Embryonic facial prominence (tissue), 1 donor: ENCODE results near the gene UTS2.

Source experiments
- DNase-seq: peaks from one replicate; pipeline ENCODE4 v3.0.0-alpha.2; 2016; ENCODE audit errors: extremely low spot score

Gene UTS2

GRCh38 chr1:7863756-7864328, 11.0 kb upstream of the UTS2 start:
- DNase-seq, result no peak

DNA sequence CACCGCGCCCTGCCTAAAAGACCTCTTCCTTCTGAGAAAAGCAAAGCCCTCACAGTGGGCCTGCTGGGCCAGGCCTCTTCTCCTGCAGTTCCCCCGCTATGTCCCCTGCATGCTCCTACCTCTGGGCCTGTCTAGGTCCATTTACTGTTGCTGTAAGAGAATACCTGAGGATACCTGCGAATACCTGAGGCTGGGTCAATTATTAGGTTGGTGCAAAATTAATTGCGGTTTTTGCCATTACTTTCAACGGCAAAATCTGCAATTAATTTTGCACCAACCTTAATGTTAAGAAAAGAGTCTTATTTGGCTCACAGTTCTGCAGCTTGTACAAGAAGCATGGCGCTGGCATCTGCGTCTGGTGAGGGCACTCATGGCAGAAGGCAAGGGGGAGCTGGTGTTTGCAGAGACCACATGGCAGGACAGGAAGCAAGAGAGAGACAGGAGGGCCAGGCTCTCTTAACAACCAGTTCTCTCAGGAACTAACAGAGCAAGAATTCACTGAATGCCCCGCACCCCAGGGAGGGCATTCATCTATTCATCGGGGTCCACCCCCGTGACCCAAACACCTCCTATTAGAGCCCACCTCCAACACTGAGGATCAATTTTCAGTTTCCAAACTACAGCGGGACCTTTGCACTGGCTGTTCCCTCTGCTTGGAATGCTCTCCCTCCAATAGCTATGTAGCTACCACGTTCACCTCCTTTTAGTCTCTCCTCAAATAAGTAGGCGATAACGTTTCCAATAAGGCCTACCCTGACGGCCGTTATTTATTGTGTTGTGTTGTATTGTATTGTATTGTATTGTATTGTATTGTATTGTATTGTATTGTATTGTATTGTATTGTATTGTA, 9.6 kb upstream of the UTS2 start:
- no peak for DNase-seq

DNA sequence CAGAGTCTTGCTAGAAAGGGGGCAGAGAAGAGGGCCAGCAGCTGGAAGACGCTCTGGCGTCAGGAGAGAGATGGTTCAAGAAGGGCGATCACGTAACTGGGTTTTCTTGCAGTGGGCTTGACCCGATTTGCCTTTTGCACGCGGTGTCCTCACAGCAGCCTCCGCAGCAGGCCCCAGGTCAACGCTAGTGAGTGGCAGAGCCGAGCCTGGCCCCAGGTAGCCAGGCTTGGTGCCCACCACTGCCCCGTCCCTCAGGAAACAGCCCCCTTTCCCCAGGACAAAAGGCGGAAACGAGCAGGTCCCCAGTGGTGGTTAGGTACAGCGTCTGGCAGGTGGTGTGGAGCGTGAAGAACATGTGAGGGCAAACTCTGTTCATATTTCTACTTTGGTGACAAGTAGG, 8.6 kb upstream of the UTS2 start:
- no peak for DNase-seq

DNA sequence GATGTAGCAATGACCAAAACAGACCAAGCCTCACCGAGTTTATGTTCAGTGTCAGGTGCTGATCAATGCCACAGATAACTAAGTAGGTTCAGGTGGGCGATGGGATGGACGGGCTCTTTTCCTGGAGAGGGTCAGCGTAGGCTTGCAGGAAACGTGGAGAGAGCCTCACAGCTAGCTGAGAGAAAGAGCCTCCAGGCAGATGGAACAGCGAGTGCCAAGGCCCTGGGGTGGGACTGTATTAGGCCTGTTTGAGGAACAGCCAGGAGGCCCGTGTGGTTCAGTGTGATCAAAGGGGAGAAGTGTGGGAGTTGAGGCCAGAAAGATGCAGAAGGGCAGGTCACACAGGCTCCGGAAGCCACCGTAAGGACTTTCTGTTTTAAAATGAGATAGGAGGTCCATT, 7.3 kb upstream of the UTS2 start:
- no peak for DNase-seq

DNA sequence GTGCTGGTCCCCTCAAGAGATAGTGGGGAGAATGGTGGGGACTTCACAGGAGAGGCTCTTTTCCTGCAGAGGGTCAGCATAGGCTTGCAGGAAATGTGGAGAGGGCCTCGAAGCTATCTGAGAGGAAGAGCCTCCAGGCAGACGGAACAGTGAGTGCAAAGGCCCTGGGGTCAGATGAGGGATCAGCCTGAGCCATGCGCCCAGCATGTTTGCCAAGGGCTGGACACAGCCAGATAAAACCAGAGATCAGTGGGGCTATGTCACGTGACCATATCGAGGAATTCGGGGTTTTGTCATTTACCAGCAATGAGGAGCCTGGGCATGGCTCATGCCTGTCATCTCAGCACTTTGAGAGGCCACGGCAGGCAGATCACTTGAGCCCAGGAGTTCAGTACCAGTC, 6.5 kb upstream of the UTS2 start:
- no peak for DNase-seq

GRCh38 chr1:7857985-7858384, 5.1 kb upstream of the UTS2 start:
- DNase-seq, result no peak

DNA sequence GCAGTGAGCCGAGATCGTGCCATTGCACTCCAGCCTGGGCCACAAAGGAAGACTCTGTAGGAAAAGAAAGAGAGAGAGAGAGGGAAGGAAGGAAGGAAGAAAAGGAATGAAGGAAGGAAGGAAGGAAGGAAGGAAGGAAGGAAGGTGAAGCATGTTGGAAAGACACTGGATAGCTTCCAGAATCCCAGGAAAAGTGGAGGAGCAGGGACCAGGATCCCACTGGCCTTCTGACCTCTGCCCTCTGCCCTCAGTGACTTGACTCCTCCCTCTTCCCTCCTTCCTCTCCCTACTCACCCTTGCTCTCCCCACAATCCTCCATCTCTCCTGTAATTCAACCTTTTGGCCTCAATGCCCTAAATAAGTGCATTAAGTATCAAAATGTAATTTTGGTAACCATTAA, 4.1 kb upstream of the UTS2 start:
- DNase-seq, result no peak

- DNase-seq, result no peak
Observed at GRCh38 chr1:7856345-7856744, 3.5 kb upstream of the UTS2 start.

- DNase-seq, result no peak
Observed at GRCh38 chr1:7853684-7854026, 790 bp upstream of the UTS2 start.

DNA sequence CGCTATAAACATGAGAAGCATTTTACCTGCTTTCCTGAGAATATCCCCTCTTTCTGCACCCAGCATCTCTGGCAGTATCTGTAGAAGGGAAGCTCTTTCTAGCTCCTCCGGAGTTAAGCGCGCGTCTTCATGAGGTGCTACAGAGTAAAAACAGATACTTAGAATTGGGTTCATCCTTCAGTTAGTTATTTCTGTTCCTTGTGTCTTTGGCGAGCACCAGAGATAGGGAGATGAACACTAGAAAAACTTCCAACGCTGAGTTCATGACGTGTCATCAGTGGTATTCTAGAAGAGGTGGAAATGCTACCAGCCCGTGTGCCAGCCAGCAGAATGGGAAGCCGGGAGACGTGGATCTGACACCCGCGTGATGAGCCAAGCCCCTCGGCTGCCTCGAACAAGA, 2.1 kb downstream of the UTS2 start:
- DNase-seq, result no peak

DNA sequence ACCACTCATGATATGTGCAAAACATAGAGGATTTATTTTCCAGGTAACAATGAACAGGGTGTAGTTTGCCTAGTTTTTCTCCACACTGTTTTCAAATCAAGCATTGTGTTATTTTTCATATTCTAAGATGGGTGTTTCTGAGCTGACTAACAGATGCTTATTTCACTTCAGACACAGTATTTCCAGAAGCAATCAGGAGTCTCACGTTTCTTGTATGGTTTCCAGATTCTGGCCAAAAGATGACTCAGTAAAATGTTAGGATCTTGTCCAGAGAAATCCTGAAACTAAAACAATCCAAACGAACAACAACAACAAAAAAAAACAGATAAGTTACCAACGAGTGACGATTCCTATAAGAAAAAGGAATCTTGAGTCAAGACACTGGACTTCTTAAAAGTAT, 5.3 kb downstream of the UTS2 start:
- DNase-seq, result no peak

GRCh38 chr1:7846656-7847055, 6.2 kb downstream of the UTS2 start:
- no peak for DNase-seq

DNA sequence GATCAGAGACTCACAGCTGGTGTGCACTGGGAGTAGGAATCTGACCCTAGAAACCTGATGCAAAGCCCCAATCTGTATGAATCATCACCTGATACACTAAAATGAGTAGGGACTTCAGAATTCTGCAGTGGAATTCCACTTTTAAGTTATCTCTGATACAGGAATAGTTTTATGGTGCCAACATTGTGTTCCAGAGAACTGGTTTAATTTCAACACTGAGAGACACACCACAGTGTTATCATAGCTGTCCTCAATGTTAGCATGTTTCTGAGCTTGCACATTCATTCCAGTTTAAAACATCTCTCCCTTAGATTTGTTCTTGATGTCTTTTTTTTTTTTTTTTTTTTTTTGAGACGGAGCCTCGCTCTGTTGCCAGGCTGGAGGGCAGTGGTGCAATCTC, 7.1 kb downstream of the UTS2 start:
- no peak for DNase-seq

DNA sequence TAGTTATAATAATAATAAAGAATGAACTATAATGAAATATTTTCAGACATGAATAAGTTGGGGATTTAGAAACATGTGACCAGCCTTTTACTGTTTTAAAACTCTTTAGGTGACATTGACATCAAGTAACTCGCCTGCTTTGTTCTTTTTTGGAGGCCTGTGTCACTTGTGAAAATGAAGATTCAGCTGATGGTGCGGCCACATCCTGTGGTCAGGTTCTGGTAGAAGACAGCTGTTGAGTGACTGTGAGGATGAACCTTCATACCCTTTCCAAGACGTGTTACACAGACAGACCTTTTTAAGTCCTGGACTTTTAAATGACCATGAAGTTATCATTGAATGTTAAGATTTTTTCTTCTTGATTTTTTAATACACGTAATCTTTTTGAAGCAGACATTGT, 10.3 kb downstream of the UTS2 start:
- no peak for DNase-seq

DNA sequence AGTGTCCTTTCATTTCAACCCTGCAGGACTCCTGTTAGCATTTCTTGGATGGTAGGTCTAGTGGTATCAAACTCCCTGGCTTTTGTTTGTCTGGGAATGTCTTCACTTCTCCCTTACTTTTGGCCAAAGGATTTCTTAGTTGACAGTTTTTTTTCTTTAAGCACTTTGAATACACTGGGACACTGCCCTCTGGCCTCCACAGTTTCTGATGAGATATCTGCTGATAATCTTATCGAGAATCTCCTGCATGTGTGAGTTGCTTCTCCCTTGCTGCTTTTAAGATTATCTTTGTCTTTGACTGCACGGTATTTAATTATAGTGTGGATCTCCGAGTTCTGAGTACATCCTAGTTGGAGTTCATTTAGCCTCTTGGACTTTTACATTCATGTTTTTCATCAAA, 13.3 kb downstream of the UTS2 start:
- DNase-seq, result no peak

DNA sequence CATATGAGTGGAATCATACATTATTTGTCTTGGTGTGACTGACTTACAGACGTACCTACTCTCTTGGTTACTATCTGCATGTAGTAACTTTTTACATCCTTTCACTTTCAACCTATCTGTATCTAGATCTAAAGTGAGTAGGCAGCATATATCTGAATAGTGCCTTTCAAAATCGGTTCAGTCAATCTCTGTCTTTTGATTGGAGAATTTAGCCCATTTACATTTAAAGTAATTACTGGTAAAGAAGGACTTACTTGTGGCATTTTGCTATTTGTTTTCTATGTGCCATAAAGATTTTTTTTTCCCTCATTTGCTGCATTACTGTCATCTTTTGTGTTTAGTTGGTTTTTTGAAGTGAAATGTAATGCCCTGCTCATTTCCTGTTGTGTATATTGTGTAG, 14.2 kb downstream of the UTS2 start:
- DNase-seq, result no peak

GRCh38 chr1:7833035-7833434, 19.8 kb downstream of the UTS2 start:
- no peak for DNase-seq

DNA sequence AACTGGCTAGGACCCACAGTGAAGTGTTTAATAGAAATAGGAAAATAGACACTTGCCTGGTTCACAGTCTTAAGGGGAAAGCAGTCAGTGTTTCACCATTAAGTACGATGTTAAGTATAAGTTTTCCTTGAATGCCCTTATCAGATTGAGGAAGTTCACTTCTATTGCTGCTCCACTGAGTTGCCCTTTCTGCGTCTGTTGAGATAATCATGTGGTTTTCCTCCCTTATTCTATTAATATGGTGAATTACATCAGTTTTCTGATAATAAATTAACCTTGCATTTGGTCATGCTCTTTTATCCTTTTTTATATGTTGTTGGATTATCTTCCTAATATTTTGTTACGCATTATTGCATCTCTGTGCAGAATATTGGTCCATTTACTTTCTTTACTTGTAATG, 21.4 kb downstream of the UTS2 start:
- DNase-seq, result no peak

GRCh38 chr1:7827126-7827955, 25.5 kb downstream of the UTS2 start:
- DNase-seq, result no peak

GRCh38 chr1:7826363-7826762, 26.5 kb downstream of the UTS2 start:
- DNase-seq, result no peak

GRCh38 chr1:7824701-7825100, 28.2 kb downstream of the UTS2 start:
- DNase-seq, result no peak

DNA sequence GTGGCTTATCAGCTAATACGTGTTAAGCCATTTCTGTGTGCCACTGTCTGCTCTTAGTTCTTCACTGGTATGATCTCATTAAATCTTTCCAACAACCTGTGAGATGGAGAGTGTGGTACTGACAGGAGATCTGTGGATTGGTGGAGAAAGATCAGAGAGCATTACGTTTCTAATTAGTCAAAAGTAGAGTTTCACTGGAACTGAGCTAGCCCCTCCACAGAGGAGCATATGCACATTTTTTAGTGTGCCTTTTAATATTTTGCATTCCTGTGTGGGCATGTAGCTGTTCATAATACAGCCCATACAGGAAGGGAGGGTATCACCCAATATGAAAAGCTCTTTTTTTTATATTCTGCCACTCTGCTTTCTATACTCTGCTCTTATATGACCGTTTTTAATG, 31.6 kb downstream of the UTS2 start:
- no peak for DNase-seq
